Islet precursor cell (in vitro differentiated cells): ENCODE data around the gene BHLHE23.
A peak's percentile ranks its signal among the peaks of the same experiment; 100 is the strongest.
"Not testable (repeated sequence)": the region's sequence is repeated elsewhere in the genome, so short reads cannot be mapped to it uniquely, and the experiment has no call there.

Source experiments
- DNase-seq: peaks from one replicate; pipeline ENCODE4 v3.0.0-alpha.2; 2018

The BHLHE23 gene

DNA sequence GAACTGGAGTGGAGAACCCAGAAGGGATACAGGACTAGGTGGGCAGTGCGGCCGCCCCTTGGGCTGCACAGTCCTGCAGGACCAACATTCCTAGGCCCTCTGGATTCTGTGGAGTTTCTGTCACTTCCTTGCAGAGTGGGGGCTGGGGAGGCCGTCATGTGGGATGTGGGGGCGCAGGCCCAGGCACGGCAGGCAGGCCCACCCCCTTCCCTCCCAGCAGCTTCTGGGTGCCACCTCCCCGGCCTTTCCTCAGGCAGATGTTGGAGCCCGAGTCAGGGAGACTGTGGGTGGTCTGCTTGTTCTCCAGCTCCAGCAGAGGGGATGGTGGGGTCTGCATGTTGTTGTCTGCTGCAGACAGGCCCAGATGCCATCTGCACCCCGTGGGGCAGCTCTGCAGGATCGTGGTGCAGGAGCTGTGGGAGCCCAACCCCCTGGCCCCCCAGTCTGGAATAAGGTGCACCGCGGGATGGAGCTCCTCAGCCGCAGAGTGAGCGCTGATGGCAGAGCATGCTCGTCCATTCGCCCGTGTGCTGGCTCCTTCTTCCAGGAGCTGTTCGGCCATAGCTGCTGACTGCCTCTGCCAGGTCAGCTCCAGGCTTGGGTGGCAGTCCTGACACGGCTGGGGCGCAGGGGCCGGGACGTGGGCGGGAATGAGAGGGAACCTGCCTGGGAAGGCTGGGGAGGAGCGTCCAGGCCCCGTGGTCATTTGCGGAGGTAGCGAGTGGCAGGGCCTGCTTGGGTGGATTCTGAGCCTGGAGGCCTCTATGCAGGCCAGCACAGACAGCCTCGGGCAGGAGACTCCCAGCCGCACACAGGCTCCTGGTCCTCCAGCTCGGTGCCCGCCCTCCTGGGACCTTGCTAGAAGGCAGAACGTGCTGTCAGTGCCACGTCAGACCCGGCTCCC is 36.2 kb downstream of the BHLHE23 start:
- DNase-seq: peak; percentile 74

DNA sequence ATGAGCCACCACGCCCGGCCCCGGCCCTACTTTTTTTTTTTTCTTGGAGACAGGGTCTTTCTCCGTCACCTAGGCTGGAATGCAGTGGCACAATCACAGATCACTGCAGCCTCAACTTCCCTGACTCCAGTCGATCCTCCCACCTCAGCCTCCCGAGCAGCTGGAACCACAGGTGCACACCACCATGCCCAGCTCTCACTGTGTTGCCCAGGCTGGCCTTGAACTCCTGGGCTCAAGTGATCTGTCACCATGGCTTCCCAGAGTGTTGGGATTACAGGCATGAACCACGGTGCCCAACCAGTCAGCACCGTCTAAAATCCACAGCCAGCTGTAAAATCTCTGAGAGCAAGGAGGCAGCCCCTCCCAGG is 36.8 kb downstream of the BHLHE23 start:
- DNase-seq: no peak

DNA sequence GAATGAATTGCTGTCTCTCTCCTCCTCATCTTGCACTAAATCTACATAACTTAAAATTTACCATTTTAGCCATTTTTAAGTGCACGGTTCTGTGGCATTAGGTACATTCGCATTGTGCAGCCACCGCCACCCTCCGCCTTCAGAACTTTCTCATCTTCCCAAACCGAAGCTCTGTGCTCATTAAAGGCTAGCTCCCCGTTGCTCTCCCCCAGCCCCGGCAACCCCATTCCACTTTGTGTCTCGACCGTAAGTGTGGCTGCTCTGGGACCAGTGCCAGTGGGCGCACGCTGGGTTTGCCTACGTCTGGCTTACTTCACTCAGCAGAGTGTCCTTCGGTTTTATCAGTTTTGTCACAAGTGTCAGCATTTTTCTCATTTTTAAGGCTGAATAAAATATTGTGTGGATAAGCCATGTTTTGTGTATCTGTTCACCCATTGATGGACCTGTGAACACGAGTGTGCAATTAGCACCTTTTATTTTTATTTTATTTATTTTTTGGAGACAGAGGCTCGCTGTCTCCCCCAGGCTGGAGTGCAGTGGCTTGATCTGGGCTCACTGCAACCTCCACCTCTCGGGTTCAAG is 37.5 kb downstream of the BHLHE23 start:
- DNase-seq: no peak

DNA sequence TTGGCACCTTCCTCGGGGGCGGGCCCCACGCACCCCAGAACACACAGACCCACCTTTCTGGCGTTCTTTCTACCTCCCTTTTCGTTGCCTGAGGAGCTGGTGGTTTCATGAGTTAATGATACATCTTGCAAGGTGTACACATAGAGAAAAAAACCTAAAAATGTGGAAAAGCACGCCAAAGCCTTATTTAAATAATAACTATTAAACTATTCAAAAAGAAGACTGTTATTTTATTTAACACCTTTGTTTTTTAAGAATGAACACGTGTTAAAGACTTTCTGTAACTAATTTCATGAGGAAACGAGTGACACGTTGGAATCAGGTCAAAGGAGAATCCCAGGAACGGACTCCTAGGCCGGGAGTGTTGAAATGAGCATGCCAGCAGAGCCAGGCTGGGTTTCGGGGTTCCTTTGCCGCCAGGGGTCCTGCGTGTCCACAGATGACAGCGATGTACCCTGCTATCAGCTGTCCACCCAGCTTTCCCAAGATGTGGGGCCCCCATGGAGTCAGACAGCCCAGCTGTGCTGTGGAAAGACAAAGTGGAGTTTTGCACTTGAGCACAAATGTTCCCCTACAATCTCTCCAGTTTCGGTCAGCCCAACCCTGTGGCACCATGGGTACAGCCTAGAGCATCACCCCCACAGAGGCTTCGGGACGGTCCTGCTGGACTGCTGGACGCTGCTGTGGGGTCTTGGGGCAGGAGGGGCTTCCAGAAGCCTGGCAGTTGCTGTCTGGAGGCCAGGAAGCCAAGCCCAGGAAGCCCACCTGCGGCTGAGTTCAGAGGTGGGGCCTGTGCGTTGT is 38.2 kb downstream of the BHLHE23 start:
- no peak for DNase-seq

DNA sequence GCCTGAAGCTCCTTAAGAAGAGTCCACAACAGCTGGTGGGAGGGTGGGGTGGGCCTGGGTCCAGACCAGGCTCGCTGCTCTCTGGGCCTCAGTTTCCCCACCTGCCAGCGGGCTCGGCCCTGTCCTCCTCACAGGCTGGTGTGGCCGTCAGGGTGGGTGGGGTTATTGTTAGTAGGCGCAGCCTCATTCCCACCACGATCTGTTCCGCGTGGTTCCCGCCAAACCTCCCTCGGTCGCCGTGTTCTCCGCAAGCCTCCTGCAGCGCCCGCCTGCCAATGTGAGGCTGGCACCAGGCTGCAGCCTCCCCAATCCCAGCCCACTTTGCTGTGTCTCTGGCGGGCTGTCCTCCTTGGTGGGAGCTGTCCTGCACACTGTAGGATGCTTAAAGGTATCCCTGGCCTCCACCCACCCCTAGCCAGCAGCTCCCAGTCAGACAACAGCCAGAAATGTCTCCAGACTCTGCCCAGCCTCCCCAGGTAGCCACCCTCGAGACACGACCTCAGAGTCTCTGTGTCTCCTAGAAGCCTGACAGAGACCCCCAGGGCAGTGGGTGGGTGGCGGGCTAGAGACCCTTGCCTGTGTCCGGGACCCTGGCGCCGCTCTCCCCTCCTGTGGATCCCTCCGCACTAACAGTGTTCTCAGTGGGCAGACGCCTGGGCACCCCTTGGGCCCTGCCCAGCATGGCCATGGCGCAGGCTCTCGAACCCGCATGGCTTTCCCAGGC is 39.0 kb downstream of the BHLHE23 start:
- no peak for DNase-seq

DNA sequence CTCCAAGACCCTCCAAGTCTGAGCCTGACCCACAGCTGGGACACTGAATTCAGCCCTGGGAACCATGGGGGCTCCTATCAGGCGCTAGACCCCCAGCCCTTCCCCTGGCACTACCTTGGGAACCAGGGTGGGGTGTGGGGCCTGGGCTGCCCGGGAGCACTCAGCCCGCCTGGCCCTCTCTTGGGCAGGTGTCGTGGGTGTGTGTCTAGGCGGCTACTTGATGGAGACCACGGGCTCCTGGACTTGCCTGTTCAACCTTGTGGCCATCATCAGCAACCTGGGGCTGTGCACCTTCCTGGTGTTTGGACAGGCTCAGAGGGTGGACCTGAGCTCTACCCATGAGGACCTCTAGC is 39.6 kb downstream of the BHLHE23 start:
- DNase-seq: no peak

DNA sequence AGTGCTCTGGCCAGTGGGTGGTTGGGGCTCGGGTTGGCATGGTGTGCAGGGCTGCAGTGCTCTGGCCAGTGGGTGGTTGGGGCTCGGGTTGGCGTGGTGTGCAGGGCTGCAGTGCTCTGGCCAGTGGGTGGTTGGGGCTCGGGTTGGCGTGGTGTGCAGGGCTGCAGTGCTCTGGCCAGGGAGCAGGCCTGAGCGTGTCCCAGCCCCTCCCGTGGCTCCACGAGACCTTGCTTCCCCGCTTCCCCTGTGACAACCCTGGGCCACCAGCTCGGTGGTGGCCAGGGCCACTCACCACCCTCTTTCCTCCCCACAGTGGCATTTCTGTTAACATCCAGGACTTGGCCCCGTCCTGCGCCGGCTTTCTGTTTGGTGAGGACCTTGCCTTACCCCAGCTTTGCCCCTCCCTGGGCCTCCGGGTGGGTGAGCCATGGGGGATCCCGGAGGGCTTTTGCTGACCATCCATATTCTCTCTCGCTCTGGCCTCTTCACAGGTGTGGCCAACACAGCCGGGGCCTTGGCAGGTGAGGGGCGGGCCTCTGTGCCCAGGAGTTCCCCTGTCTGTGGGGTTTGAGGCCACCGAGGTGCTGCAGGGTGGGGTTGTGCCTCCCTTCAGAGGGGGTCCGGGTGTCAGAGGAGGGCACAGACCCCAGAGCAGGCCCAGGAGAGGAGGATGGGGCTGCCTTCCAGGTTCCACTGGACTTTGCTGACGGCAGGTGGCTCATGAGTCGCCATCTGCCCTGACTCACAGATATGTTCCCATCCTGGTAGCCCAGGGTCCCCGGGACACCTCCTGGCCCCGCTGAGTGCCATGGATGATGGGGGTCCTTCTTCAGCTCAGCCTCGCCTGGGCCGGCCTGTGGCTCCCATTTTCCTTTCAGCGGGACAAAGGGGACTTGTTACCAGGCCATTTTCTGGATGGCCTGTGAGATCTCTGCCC is 40.3 kb downstream of the BHLHE23 start:
- no peak for DNase-seq

DNA sequence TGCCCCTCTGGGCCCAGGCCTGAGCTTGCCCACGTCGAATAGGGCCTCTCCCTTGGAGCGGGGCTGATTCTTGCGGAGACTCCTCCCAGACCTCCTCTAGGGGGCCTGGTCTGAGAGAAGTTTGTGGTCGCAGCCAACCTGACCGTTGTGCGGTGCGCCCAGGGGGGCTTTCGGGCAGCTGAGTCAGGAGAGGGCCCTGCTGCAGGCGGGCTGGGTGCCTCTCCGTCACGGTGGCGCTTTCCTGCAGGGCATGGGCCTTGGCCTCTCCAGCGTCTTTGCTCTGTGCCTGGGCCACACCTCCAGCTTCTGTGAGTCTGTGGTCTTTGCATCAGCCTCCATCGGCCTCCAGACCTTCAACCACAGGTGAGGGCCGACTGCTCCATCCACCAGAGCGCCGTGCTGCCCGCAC is 41.4 kb downstream of the BHLHE23 start:
- DNase-seq: no peak

DNA sequence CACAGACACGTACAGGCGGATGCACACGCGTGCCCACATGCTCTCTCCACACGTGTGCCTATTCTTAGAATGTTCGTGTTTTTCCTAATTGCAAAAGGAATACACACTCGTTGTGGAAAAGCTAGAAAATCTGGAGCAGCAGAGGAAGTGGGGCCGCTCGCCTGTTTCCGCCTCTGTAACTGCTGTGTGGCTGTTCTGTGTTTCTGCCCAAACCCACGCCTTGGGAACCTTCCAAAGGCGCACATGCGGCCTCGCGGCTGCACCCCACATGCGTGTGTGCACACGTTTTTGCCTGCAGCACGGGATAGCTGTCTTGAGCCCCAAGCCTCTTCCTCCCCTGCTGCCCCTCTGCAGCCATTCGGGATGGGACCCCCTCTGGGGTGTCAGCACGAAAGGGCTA is 42.1 kb downstream of the BHLHE23 start:
- no peak for DNase-seq

DNA sequence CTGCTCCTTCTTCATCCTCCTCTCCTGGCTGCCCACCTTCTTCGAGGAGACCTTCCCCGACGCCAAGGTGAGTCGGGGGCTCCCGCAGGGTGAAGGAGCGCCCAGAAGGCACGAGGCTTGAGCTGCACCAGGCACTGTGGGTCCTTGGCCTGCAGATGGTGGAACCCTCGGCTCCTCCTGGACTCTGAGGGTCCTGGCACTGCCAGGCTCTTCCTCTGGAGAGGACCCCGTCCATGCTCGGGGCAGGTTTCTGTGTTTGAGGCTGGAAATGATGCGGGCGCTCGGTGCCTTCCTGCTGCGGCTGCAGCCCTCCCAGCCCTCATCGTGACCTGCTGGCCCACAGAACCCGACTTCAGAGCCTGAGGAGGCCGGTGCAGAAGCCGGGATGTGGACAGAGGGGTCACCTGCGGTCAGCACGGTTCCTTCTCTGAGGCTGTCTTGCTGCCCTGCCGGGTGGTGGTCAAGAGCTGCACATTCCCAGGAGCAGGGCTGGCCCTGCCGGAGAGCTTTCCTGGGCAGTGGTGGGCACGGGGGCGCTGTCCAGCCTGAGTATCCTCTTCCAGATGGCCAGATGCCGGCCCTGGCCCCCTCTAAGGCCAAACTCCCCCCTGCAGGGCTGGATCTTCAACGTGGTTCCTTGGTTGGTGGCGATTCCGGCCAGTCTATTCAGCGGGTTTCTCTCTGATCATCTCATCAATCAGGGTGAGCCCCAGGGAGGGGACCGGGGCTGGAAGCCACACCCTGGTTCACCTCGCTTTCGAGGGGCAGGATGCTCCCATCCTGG is 43.0 kb downstream of the BHLHE23 start:
- DNase-seq: no peak

DNA sequence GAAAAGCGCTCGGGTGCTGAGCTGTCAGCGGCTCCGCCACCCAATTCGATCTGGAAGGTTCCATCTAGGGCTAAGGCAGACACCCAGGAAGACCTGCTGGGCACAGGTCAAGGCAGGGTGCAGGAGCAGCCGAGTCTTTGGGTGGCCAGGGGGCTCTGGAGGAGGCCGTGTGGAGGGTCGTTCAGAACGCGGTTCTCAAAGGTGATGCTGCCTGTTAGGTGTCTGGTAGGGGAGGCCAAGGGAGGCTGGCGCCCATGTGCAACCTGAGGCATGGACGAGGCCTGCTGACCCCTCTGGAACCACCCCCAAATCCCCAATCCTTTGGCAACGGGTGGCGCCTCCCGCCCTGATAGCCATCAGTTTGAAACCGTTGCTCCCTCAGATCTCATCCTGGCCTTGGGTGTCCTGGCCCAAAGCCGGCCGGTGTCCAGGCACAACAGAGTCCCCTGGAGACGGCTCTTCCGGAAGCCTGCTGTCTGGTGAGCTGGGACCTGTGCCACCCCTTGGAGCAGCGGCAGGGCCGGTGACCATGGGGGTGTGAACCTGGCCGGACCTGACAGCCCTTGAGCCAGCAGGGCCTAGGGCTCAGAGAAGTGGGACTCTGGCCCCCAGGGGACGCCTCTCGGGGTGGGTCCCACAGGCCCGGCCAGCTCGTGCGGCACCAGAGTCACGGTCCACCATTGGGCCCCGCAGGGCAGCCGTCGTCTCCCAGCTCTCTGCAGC is 43.7 kb downstream of the BHLHE23 start:
- no peak for DNase-seq

DNA sequence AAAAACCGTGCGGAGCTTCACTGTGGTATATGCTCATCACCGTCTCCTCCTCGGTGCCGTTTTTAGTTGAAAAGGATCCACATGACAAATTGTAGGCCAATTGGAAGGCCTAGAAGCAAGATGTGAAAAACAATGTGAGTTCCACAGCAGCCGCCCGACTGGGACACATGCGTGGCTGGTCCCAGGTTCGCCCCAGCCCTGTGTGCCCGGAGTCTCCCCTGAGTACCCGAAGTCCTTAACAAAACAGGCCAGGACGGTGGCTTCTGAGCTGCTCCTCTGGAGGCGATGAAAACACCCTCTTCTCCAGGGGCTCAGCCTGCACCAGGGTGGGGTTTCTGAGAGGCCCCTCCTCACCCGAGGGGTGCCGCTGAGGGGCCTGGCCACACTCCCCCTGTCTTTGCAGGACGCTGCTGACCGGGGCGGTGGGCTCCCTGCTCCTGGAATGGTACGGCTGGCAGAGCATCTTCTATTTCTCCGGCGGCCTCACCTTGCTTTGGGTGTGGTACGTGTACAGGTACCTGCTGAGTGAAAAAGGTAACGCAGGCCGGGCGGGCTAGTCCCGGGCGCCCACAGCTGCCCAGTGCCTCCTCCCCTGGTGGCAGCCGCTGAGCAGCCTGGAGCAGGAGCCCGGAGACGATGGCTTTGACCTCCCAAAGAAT is 44.4 kb downstream of the BHLHE23 start:
- DNase-seq: no peak

DNA sequence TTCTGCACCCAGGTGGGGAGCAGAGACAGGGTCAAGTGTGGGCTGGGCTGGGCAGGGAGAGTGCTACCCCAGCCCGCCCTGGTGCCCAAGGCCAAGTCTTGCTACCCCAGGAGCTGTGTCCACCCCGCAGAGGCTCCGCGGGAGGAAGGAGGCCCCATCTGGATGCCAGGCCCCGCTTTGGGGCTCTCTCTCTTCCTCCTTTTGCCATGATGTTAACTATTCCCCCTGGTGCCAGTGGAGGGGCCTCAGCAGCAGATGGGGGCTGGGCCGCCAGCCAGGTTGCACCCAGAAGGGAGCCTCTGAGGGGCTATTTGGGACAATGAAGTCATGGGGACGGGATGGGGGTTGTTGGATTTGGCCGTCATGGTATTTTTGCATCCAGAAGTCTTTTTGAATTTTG is 45.0 kb downstream of the BHLHE23 start:
- DNase-seq: no peak

DNA sequence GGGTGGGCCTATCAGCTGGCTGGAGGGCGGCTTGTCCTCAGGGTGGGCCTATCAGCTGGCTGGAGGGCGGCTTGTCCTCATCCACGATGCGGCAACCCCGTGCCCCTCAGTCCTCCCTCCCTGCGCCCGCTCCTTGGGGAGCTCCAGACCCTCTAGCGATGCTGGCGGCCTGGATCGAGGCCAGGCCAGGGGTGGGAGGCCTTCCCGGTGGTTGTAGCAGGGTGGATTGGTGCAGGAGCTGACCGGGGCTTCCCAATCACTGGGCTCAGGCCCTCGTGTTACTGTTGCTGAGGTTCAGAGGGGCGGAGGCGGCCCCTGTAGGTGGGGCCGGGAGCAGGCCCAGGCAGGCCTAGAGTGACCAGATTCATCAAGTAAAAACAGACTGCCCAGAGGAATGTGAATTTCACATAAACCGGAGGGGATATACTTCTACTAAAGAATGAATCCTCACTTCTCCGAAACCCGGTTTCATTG is 45.4 kb downstream of the BHLHE23 start:
- DNase-seq: peak; percentile 73

DNA sequence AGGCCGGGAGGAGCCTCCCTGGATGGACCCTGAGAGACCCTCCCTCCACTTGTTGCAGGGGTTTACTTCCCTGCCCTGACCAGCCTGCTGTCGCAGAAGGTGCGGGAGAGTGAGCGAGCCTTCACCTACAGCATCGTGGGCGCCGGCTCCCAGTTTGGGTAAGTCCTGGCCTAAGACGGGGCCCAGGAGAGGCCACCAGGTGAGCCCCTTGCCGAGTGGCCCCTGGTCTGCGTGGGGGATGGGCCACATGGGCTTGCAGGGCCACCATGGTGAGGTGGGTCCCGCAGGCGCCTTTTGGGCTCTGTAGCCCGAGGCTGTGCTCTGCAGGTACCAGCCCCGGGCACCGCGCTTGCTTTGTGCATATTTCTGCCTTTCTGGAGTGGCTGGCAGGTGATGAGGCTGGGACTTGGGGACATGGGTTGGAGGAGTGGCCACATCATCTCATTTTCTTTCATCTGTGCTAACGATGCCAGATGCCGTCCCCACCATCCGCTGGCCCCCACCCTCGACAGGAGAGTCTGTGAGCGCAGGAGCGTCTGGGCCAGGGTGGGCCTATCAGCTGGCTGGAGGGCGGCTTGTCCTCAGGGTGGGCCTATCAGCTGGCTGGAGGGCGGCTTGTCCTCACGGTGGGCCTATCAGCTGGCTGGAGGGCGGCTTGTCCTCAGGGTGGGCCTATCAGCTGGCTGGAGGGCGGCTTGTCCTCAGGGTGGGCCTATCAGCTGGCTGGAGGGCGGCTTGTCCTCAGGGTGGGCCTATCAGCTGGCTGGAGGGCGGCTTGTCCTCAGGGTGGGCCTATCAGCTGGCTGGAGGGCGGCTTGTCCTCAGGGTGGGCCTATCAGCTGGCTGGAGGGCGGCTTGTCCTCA is 46.1 kb downstream of the BHLHE23 start:
- not testable (repeated sequence) for DNase-seq

DNA sequence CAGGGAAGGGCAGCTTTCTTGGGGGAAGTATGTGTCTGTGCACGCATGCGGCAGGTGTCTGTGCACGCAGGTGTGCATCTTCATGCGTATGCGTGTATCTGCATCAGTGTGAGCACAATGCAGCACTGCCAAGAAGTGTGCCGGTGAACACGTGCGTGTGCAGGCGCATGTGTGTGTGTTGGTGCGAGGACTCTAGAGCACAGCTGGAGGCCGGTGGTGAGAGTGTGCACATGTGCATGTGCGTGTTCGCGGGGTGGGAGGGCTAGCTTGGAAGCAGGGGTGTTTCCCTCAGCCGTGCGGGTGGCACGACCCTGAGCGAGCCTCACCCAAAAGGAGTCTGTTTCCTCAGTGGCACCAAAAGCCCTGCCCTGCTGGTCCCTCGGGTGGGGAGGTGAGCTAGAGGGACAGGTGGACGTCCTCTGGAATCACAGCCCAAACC is 46.7 kb downstream of the BHLHE23 start:
- DNase-seq: no peak

DNA sequence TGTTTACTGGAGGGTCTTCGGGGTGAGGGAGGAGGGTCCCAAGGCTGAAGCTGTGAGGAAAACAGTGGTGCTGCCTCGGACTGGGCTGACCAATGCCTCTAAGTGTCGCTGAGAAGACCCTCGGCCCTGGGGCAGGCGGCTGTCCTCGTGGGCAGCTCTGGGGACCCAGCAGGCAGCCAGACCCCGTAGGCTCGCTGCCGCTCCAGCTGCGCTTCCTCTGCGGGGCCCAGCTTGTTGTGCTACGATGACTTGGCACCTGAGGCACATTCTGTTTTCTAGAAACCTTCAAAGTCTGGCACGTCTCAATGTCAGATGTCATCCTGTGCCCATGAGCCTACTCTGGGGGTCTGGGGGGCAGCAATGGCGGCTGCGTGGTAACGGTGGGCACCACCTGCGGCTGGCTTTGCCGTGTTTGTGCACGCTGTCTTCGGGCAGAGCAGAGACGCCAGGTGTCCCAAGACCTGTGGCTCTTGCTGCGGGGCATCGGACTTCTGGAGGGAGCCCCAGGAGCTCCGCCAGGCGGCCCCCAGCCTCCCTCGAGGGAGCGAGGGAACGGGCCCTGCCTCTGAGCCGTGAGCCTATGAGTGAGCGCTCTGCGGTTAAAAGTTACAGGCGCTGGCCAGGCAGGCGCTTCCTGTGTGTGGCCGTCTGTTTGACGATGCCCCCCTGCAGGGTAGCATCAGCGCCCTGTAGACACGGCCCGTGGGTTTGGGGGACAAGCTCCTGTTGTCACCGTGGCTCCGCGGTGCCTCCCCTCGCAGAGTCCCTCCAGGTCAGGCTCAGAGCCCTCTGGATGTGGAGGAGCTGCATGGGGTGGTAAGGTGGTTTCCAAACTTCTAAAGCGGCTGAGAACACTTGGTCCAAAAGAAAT is 47.4 kb downstream of the BHLHE23 start:
- DNase-seq: no peak
